Measurements from ENCODE around the gene LY6G5B.

The LY6G5B gene

GRCh38 chr6:31658983-31659648 is 10.7 kb upstream of the LY6G5B start:
- H3K27ac ChIP-seq (ENCODE audit: low read depth, low read length), result no peak overlapping the region
- no peak overlapping the region for H3K9ac ChIP-seq (ENCODE audit: low read depth, low read length)
- H3K4me3 ChIP-seq (ENCODE audit: low read depth, low read length), result peak overlapping the region; percentile 88

GRCh38 chr6:31659649-31660380 is 10.0 kb upstream of the LY6G5B start:
- Histone ChIP-seq H3K27ac (ENCODE audit: low read depth, low read length) (peak overlapping the region; percentile 90), H3K4me1 (ENCODE audit: control insufficient read depth, insufficient read depth, low read length) (peaks cover 7% of the 10 kb centered on the region; the same call in 1 of the 2 replicates), H3K9me3 (ENCODE audit: control insufficient read depth, insufficient read depth, low read length) (no peaks in the 10 kb centered on the region), H3K27me3 (ENCODE audit: control insufficient read depth, insufficient read depth, low read length) (no peaks in the 10 kb centered on the region), H3K4me3 (ENCODE audit: low read depth, low read length) (peak overlapping the region; percentile 88), H3K36me3 (ENCODE audit: control insufficient read depth, insufficient read depth, low read length) (peaks cover 32% of the 10 kb centered on the region), H3K9ac (ENCODE audit: low read depth, low read length) (peak overlapping the region; percentile 87)

More at GRCh38 chr6:31658983-31659648, 10.7 kb upstream of the LY6G5B start:
- Histone ChIP-seq H3K36me3 (ENCODE audit: control insufficient read depth, insufficient read depth, low read length) (peaks cover 32% of the 10 kb centered on the region), H3K4me1 (ENCODE audit: control insufficient read depth, insufficient read depth, low read length) (peaks cover 7% of the 10 kb centered on the region; the same call in 1 of the 2 replicates), H3K9me3 (ENCODE audit: control insufficient read depth, insufficient read depth, low read length) (no peaks in the 10 kb centered on the region), H3K27me3 (ENCODE audit: control insufficient read depth, insufficient read depth, low read length) (no peaks in the 10 kb centered on the region)

GRCh38 chr6:31660381-31661261 is 9.2 kb upstream of the LY6G5B start, which contains the start of gene C6orf47:
TSS of gene C6orf47 (minus strand) at chr6:31660778. CDS start at chr6:31659947, 831 bp downstream.
- Histone ChIP-seq H3K4me1 (ENCODE audit: control insufficient read depth, insufficient read depth, low read length) (peaks cover 7% of the 10 kb centered on the region; the same call in 1 of the 2 replicates), H3K9me3 (ENCODE audit: control insufficient read depth, insufficient read depth, low read length) (no peaks in the 10 kb centered on the region), H3K27ac (ENCODE audit: low read depth, low read length) (peak within 1 kb of the TSS; percentile 90), H3K9ac (ENCODE audit: low read depth, low read length) (peak within 1 kb of the TSS; percentile 87), H3K4me3 (ENCODE audit: low read depth, low read length) (peak within 1 kb of the TSS; percentile 88), H3K36me3 (ENCODE audit: control insufficient read depth, insufficient read depth, low read length) (peaks cover 32% of the 10 kb centered on the region), H3K27me3 (ENCODE audit: control insufficient read depth, insufficient read depth, low read length) (no peaks in the 10 kb centered on the region)

GRCh38 chr6:31661262-31662123 is 8.3 kb upstream of the LY6G5B start:
- H3K36me3 ChIP-seq (ENCODE audit: control insufficient read depth, insufficient read depth, low read length), result peaks cover 32% of the 10 kb centered on the region
- peak overlapping the region; percentile 90 for H3K27ac ChIP-seq (ENCODE audit: low read depth, low read length)
- no peak overlapping the region; the same call in 1 of the 2 replicates for H3K9ac ChIP-seq (ENCODE audit: low read depth, low read length)
- H3K4me3 ChIP-seq (ENCODE audit: low read depth, low read length), result peak overlapping the region; percentile 88
- no peaks in the 10 kb centered on the region for H3K9me3 ChIP-seq (ENCODE audit: control insufficient read depth, insufficient read depth, low read length)
- no peaks in the 10 kb centered on the region for H3K27me3 ChIP-seq (ENCODE audit: control insufficient read depth, insufficient read depth, low read length)
- H3K4me1 ChIP-seq (ENCODE audit: control insufficient read depth, insufficient read depth, low read length), result peaks cover 7% of the 10 kb centered on the region; the same call in 1 of the 2 replicates

- Histone ChIP-seq H3K4me1 (ENCODE audit: control insufficient read depth, insufficient read depth, low read length) (peaks cover 12% of the 10 kb centered on the region), H3K4me3 (ENCODE audit: low read depth, low read length) (no peak overlapping the region), H3K27ac (ENCODE audit: low read depth, low read length) (no peak overlapping the region), H3K9ac (ENCODE audit: low read depth, low read length) (no peak overlapping the region), H3K36me3 (ENCODE audit: control insufficient read depth, insufficient read depth, low read length) (peaks cover 30% of the 10 kb centered on the region), H3K27me3 (ENCODE audit: control insufficient read depth, insufficient read depth, low read length) (no peaks in the 10 kb centered on the region), H3K9me3 (ENCODE audit: control insufficient read depth, insufficient read depth, low read length) (no peaks in the 10 kb centered on the region)
These were observed 7.6 kb upstream of the LY6G5B start for GRCh38 chr6:31662124-31662723.

GRCh38 chr6:31663126-31663960 is 6.4 kb upstream of the LY6G5B start:
- Histone ChIP-seq H3K27me3 (ENCODE audit: control insufficient read depth, insufficient read depth, low read length) (no peaks in the 10 kb centered on the region), H3K9me3 (ENCODE audit: control insufficient read depth, insufficient read depth, low read length) (no peaks in the 10 kb centered on the region), H3K4me3 (ENCODE audit: low read depth, low read length) (peak overlapping the region; percentile 98), H3K27ac (ENCODE audit: low read depth, low read length) (peak overlapping the region; percentile 99), H3K36me3 (ENCODE audit: control insufficient read depth, insufficient read depth, low read length) (peaks cover 37% of the 10 kb centered on the region), H3K9ac (ENCODE audit: low read depth, low read length) (no peak overlapping the region), H3K4me1 (ENCODE audit: control insufficient read depth, insufficient read depth, low read length) (peaks cover 12% of the 10 kb centered on the region)

GRCh38 chr6:31663961-31664789 is 5.6 kb upstream of the LY6G5B start:
- Histone ChIP-seq H3K36me3 (ENCODE audit: control insufficient read depth, insufficient read depth, low read length) (peaks cover 45% of the 10 kb centered on the region), H3K9ac (ENCODE audit: low read depth, low read length) (peak overlapping the region; percentile 96), H3K4me3 (ENCODE audit: low read depth, low read length) (peak overlapping the region; percentile 98), H3K27ac (ENCODE audit: low read depth, low read length) (peak overlapping the region; percentile 99), H3K4me1 (ENCODE audit: control insufficient read depth, insufficient read depth, low read length) (peaks cover 12% of the 10 kb centered on the region), H3K27me3 (ENCODE audit: control insufficient read depth, insufficient read depth, low read length) (no peaks in the 10 kb centered on the region), H3K9me3 (ENCODE audit: control insufficient read depth, insufficient read depth, low read length) (no peaks in the 10 kb centered on the region)

- Histone ChIP-seq H3K27me3 (ENCODE audit: control insufficient read depth, insufficient read depth, low read length) (no peaks in the 10 kb centered on the region), H3K4me1 (ENCODE audit: control insufficient read depth, insufficient read depth, low read length) (peaks cover 12% of the 10 kb centered on the region), H3K9me3 (ENCODE audit: control insufficient read depth, insufficient read depth, low read length) (no peaks in the 10 kb centered on the region), H3K4me3 (ENCODE audit: low read depth, low read length) (peak within 1 kb of the TSS; percentile 98), H3K36me3 (ENCODE audit: control insufficient read depth, insufficient read depth, low read length) (peaks cover 53% of the 10 kb centered on the region), H3K27ac (ENCODE audit: low read depth, low read length) (peak within 1 kb of the TSS; percentile 99), H3K9ac (ENCODE audit: low read depth, low read length) (peak within 1 kb of the TSS; percentile 96)
These were observed 4.8 kb upstream of the LY6G5B start, which contains the start of gene GPANK1 for GRCh38 chr6:31664790-31665500. TSS of gene GPANK1 (minus strand) at chr6:31664997. CDS start at chr6:31664478, 519 bp downstream.

Measured in HUES48 (cell line).